Stimulated activated memory B cell treated with anti-CD40 and anti-IgM and Interleukin-4, amounts not matched to agents 10 μg/mL and 1 μg/mL and 100 μg/mL, for 72 hours (primary cell): ENCODE results near the gene NBEA.
A peak's percentile ranks its signal among the peaks of the same experiment; 100 is the strongest.
"Not testable (repeated sequence)": the region's sequence is repeated elsewhere in the genome, so short reads cannot be mapped to it uniquely, and the experiment has no call there.

Source experiments
- ATAC-seq: fragments of 150-1000 bp; cut with Tn5 transposase; 2 replicates; pipeline ENCODE4 v1.10.0; 2021
- H3K27ac Mint-ChIP-seq: one replicate; pipeline ENCODE4 v1.8.0; 2022; ENCODE audit warnings: mild to moderate bottlenecking, mixed read lengths
- H3K27me3 Mint-ChIP-seq: one replicate; pipeline ENCODE4 v1.8.0; 2022; ENCODE audit warnings: mixed read lengths
- H3K36me3 Mint-ChIP-seq: one replicate; pipeline ENCODE4 v1.8.0; 2022; ENCODE audit warnings: mixed read lengths
- H3K4me1 Mint-ChIP-seq: one replicate; pipeline ENCODE4 v1.8.0; 2022; ENCODE audit warnings: mixed read lengths
- H3K4me3 Mint-ChIP-seq: one replicate; pipeline ENCODE4 v1.8.0; 2022; ENCODE audit warnings: mild to moderate bottlenecking, moderate library complexity, mixed read lengths
- H3K9me3 Mint-ChIP-seq: one replicate; pipeline ENCODE4 v1.8.0; 2022; ENCODE audit warnings: mixed read lengths

NBEA gene

DNA sequence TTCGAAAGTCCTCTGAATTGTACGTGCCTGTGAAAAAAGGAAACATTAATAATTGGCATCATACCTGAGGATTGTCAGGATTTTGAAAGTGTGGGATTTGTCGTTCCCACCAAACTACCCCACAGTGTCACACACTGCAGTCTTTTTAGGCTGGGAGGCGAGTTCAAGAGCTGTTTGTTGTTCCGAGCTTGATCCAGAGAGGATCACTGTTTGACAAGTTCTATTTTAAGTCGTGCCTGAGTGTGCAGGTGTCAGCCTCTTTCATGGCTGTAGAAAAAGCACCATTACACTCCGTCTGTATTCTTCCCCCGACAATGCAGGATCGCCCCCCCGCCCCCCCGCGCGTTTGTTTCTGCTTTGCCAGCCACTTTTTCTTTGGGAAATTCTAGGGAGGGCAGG, 635 bp upstream of the NBEA start:
- H3K27me3 Mint-ChIP-seq: peaks cover 24% of the 10 kb centered on the region
- H3K9me3 Mint-ChIP-seq: no peaks in the 10 kb centered on the region
- H3K36me3 Mint-ChIP-seq: no peaks in the 10 kb centered on the region
- ATAC-seq: no peak
- peak overlapping the region; percentile 97 for H3K4me3 Mint-ChIP-seq
- no peak overlapping the region for H3K27ac Mint-ChIP-seq
- H3K4me1 Mint-ChIP-seq: peaks cover 14% of the 10 kb centered on the region

DNA sequence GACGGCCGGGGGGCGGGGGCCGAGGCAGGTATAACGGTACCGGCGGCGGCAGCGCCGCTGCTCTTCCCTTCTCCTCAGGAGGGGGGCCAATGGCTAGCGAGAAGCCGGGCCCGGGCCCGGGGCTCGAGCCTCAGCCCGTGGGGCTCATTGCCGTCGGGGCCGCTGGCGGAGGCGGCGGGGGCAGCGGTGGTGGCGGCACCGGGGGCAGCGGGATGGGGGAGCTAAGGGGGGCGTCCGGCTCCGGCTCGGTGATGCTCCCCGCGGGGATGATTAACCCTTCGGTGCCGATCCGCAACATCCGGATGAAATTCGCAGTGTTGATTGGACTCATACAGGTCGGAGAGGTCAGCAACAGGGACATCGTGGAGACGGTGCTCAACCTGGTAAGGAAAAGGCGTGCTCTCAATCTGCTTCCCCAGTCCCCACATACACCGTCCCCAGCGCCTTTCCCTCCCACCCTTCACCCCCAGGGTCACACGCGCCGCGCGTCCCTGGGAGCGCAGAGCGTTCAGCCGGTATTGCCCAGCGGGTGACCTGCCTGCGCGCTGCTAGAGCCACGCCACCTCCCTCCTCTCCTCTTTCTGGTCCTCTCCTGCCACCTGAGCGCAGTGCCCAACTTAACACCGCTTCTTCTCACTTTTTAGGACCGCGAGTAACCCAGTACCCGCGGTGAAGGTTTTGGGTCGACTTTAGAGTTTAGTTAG, 814 bp downstream of the NBEA start:
- Mint-ChIP-seq H3K4me3 (peak overlapping the region; percentile 97), H3K9me3 (no peaks in the 10 kb centered on the region), H3K36me3 (no peaks in the 10 kb centered on the region), H3K27me3 (peaks cover 20% of the 10 kb centered on the region), H3K27ac (peak overlapping the region; percentile 34), H3K4me1 (peaks cover 14% of the 10 kb centered on the region)
- peak; percentile 26 for ATAC-seq

DNA sequence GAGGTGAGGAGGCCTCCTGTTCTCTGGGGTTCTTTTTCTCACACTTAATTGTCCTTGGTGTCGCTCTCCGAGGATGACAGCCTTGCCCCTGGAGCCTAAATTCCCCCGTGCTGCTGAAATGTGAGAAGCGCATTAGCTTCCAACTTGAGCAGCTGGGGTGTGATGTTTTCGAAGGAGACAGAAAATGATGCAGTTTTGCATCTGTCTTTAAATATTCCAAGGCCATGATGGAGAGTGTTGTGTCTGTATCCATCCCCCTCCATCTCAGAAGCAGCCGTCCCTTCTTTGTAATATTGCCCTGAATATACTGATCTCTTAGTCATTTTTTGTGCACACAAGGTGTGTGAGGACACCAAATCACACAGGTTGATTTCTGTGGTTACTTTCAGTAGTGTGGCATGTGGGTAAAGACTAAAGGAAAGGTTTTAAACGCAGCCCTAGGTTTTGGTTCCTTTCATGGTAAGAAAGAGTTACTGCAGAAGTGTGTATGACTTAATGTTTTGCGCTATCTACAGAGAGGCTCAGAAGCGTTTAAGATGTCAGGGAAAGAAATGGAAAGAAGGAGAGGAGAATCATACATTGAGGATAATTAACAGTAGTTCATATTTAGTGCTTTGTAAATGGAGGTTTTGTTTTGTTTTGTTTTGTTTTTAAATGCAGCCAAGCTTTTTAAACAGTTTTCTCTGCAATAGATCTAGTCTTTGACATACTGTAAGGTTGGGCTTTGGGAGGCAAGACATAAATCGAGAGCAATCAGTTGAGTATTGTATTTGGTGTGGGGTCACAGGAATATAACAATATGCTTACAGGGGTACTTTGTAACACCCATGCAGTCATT, 1.6 kb downstream of the NBEA start:
- H3K4me3 Mint-ChIP-seq: peak overlapping the region; percentile 97
- H3K36me3 Mint-ChIP-seq: no peaks in the 10 kb centered on the region
- H3K9me3 Mint-ChIP-seq: no peaks in the 10 kb centered on the region
- H3K4me1 Mint-ChIP-seq: peaks cover 14% of the 10 kb centered on the region
- H3K27ac Mint-ChIP-seq: peak overlapping the region; percentile 34
- peaks cover 15% of the 10 kb centered on the region for H3K27me3 Mint-ChIP-seq
- ATAC-seq: no peak

DNA sequence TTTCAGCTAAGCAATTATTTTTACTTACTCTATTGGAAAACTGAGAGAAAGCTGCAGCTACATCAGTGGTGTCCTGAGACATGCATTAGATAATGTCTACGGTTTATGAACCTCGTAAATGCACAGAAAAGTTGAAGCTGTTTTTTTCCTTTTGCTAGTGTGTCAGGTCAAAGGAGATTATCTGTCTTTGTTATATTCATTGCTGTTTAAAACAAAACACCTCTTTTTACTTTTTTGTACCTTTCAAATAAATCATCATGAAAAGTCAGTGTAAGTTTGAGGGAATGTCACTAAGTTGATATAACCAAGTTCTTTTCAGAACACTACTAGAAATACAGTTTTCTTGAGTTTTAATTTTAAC, 2.2 kb downstream of the NBEA start:
- H3K27ac Mint-ChIP-seq: no peak overlapping the region
- H3K9me3 Mint-ChIP-seq: no peaks in the 10 kb centered on the region
- peaks cover 10% of the 10 kb centered on the region for H3K27me3 Mint-ChIP-seq
- ATAC-seq: no peak
- H3K4me1 Mint-ChIP-seq: peaks cover 14% of the 10 kb centered on the region
- no peaks in the 10 kb centered on the region for H3K36me3 Mint-ChIP-seq
- H3K4me3 Mint-ChIP-seq: no peak overlapping the region

DNA sequence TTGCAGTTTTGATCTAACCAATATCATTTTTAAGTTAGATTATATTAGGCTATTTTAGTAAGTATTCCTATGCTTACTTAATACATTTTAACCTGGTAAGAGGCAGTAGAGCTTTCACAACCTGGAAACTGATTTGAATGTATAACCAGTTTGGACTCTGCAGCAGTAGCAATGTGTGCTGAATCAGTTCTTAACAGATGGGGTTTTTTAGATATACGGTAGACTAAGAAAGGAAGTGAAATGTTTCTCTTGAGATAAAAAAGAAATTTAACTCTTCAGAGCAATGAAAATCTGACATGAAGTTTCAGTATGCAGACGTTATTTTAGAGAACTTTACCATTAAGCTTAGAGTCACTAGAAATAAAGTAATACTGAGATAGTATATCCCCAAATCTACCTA, 2.7 kb downstream of the NBEA start:
- no peak overlapping the region for H3K4me3 Mint-ChIP-seq
- H3K4me1 Mint-ChIP-seq: peaks cover 14% of the 10 kb centered on the region
- no peaks in the 10 kb centered on the region for H3K9me3 Mint-ChIP-seq
- no peak overlapping the region for H3K27ac Mint-ChIP-seq
- H3K36me3 Mint-ChIP-seq: no peaks in the 10 kb centered on the region
- ATAC-seq: no peak
- H3K27me3 Mint-ChIP-seq: peaks cover 10% of the 10 kb centered on the region

DNA sequence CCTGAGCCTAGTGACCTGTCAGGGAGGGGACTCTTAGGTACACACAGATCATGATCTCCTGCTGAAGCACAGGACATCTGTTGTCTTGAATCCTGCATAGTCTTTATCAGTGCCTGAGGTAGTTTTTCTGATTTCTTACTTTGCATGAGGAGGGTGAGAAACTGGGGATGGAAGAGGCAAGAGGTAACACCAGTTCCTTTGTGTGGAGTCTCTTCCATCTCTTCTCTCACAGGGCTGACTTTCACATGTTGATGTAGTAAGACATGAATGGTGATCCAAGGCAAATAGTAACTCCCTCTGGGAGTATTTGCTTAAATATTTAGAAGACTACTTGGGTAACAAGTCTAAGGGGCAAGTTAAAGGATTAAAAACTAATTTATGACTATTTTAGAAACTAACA, 9.5 kb downstream of the NBEA start:
- Mint-ChIP-seq H3K27me3 (no peaks in the 10 kb centered on the region), H3K27ac (no peak overlapping the region), H3K36me3 (peaks cover 6% of the 10 kb centered on the region), H3K9me3 (no peaks in the 10 kb centered on the region), H3K4me3 (no peak overlapping the region), H3K4me1 (no peaks in the 10 kb centered on the region)
- ATAC-seq: no peak

DNA sequence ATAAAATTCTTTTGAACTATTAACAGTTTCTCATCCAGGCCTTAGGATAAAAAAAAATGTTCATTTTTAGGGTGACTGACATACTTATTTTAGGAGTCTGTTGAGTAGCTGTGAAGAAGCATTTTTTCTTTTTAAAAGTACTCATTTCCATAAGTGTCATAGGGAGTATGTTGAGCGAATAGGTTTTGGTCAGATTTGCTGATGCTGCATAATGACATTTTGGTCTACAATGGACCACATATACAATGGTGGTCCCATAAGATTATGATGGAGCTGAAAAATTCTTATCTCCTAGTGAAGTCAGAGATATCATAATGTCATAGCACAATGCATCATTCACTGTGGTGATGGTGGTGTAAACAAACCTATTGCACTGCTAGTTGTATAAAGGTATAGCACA, 17.4 kb downstream of the NBEA start:
- no peak overlapping the region for H3K4me3 Mint-ChIP-seq
- peaks cover 6% of the 10 kb centered on the region for H3K4me1 Mint-ChIP-seq
- no peak overlapping the region for H3K27ac Mint-ChIP-seq
- no peaks in the 10 kb centered on the region for H3K9me3 Mint-ChIP-seq
- H3K36me3 Mint-ChIP-seq: no peaks in the 10 kb centered on the region
- ATAC-seq: no peak
- no peaks in the 10 kb centered on the region for H3K27me3 Mint-ChIP-seq

DNA sequence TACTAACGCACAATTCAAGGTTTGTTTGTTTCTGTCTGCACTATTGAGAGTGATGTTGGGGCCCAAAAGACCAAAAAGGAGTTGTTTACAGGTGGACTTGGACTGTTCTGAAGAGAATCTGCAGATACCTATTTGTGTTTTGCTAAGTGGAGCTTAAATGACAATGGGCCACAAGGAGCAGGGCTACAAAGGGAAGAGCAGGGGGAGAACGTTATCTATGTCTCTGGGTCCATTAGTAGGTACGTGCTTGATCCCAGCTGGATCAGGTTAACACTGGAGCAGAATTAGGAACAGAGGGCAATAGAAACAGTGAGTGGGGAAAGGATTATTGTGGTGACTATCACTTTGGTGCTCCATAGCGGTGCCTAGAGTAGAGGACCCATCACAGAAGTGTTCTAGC, 22.5 kb downstream of the NBEA start:
- Mint-ChIP-seq H3K4me1 (no peaks in the 10 kb centered on the region), H3K36me3 (no peaks in the 10 kb centered on the region), H3K27me3 (no peaks in the 10 kb centered on the region), H3K4me3 (no peak overlapping the region), H3K27ac (no peak overlapping the region), H3K9me3 (peaks cover 6% of the 10 kb centered on the region)
- no peak for ATAC-seq

DNA sequence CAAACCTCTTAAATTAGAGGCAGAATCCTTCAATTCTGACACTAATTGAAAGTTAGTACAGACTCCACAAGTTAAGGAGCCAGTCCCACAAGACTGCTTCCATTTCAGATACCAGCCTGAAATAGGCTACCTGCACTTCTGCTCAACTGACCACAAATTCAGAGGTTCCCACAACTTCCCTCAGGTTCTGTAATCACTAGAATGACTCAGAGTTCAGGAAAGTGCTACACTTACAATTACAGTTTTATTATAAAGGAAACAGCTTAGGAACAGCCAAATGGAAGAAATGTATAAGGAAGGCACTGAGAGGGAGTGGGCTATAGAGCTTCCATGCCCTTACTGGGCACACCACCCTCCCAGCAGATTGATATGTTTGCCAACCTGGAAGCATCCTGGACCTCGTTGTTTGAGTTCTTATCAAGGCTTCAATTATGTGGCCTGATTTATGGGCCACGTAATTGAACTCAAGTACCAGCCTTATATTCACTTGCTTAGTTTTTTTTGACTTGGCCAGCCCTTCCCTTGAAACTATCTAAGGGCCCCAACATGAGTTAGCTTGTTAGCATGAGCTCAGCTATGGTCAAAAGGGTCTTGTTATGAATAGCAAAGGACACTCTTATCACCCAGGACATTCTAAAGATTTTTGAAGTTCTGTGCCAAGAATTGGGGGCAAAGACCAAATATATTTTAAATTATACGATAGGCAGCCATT, 25.9 kb downstream of the NBEA start:
- Mint-ChIP-seq H3K27ac (no peak overlapping the region), H3K4me3 (no peak overlapping the region), H3K27me3 (no peaks in the 10 kb centered on the region), H3K36me3 (peaks cover 19% of the 10 kb centered on the region), H3K4me1 (no peaks in the 10 kb centered on the region), H3K9me3 (peaks cover 19% of the 10 kb centered on the region)
- no peak for ATAC-seq

DNA sequence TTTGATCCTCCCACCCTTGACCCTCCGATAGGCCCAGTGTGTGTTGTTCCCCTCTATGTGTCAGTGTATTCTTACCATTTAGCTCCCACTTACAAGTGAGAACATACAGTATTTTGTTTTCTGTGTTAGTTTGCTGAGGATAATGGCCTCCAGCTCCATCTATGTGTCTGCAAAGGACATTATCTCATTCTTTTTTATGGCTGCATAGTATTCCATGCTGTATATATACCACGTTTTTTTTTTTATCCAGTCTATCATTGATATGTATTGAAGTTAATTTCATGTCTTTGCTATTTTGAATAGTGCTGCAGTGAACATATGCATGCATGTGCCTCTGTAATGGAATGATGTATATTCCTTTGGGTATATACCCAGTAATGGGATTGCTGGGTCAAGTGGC, 27.5 kb downstream of the NBEA start:
- H3K36me3 Mint-ChIP-seq: peaks cover 25% of the 10 kb centered on the region
- not testable (repeated sequence) for H3K27me3 Mint-ChIP-seq, H3K27ac Mint-ChIP-seq, ATAC-seq, H3K4me3 Mint-ChIP-seq, H3K4me1 Mint-ChIP-seq
- peaks cover 19% of the 10 kb centered on the region for H3K9me3 Mint-ChIP-seq

DNA sequence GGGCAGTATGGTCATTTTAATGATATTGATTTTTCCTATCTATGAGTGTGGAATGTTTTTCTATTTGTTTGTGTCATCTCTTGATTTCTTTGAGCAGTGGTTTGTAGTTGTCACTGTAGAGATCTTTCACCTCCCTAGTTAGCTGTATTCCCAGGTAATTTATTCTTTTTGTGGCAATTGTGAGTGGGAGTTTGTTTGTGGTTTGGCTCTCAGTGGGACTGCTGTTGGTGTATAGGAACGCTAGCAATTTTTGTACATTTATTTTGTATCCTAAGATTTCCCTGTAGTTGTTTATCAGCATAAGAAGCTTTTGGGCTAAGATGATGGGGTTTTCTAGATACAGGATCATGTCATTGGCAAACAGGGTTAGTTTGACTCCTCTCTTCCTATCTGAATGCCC, 28.9 kb downstream of the NBEA start:
- Mint-ChIP-seq H3K36me3 (peaks cover 33% of the 10 kb centered on the region), H3K27me3 (no peaks in the 10 kb centered on the region), H3K4me3 (no peak overlapping the region), H3K9me3 (peaks cover 22% of the 10 kb centered on the region), H3K4me1 (no peaks in the 10 kb centered on the region), H3K27ac (no peak overlapping the region)
- ATAC-seq: no peak

DNA sequence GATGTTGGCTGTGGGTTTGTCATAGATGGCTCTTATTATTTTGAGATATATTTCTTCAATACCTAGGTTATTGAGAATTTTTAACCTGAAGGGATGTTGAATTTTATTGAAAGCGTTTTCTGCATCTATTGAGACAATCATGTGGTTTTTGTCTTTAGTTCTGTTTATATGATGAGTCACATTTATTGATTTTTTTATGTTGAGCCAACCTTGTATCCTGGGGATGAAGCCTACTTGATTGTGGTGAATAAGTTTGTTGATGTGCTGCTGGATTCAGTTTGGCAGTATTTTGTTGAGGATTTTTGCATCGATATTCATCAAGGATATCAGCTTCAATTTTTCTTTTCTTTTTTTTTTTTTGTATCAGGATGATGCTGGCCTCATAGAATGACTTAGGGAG, 29.4 kb downstream of the NBEA start:
- peaks cover 21% of the 10 kb centered on the region for H3K9me3 Mint-ChIP-seq
- H3K36me3 Mint-ChIP-seq: peaks cover 35% of the 10 kb centered on the region
- no peak overlapping the region for H3K4me3 Mint-ChIP-seq
- ATAC-seq: no peak
- no peaks in the 10 kb centered on the region for H3K27me3 Mint-ChIP-seq
- H3K4me1 Mint-ChIP-seq: no peaks in the 10 kb centered on the region
- no peak overlapping the region for H3K27ac Mint-ChIP-seq

DNA sequence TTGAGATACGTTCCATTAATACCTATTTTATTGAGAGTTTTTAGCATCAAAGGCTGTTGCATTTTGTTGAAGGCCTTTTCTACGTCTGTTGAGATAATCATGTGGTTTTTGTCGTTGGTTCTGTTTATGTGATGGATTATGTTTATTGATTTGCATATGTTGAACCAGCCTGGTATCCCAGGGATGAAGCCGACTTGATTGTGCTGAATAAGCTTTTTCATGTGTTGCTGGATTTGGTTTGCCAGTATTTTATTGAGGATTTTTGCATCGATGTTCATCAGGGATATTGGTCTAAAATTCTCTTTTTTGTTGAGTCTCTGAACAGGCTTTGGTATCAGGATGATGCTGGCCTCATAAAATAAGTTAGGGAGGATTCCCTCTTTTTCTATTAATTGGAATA, 43.1 kb downstream of the NBEA start:
- H3K4me1 Mint-ChIP-seq: not testable (repeated sequence)

DNA sequence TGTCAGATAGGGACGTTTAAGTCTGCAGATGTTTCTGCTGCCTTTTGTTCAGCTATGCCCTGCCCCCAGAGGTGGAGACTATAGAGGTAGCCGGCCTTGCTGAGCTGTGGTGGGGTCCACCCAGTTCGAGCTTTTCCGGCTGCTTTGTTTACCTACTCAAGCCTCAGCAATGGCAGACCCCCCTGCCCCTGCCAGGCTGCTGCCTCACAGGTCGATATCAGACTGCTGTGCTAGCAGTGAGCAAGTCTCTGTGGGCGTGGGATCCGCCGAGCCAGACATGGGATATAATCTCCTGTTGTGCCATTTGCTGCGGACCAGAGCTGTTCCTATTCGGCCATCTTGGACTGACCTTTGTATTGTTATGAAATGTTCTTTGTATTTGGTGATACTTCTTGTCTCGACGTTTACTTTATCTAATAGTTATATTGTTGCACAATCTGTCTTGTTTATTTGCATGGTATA, 46.3 kb downstream of the NBEA start:
- peaks cover 34% of the 10 kb centered on the region for H3K9me3 Mint-ChIP-seq
- H3K27ac Mint-ChIP-seq: no peak overlapping the region
- no peaks in the 10 kb centered on the region for H3K4me1 Mint-ChIP-seq
- ATAC-seq: no peak
- H3K36me3 Mint-ChIP-seq: peaks cover 45% of the 10 kb centered on the region
- no peaks in the 10 kb centered on the region for H3K27me3 Mint-ChIP-seq
- H3K4me3 Mint-ChIP-seq: no peak overlapping the region

More for the DNA sequence above, 43.1 kb downstream of the NBEA start:
- H3K27me3 Mint-ChIP-seq, ATAC-seq, H3K27ac Mint-ChIP-seq, H3K4me3 Mint-ChIP-seq: not testable (repeated sequence)
- H3K9me3 Mint-ChIP-seq: peaks cover 22% of the 10 kb centered on the region
- H3K36me3 Mint-ChIP-seq: peaks cover 32% of the 10 kb centered on the region

DNA sequence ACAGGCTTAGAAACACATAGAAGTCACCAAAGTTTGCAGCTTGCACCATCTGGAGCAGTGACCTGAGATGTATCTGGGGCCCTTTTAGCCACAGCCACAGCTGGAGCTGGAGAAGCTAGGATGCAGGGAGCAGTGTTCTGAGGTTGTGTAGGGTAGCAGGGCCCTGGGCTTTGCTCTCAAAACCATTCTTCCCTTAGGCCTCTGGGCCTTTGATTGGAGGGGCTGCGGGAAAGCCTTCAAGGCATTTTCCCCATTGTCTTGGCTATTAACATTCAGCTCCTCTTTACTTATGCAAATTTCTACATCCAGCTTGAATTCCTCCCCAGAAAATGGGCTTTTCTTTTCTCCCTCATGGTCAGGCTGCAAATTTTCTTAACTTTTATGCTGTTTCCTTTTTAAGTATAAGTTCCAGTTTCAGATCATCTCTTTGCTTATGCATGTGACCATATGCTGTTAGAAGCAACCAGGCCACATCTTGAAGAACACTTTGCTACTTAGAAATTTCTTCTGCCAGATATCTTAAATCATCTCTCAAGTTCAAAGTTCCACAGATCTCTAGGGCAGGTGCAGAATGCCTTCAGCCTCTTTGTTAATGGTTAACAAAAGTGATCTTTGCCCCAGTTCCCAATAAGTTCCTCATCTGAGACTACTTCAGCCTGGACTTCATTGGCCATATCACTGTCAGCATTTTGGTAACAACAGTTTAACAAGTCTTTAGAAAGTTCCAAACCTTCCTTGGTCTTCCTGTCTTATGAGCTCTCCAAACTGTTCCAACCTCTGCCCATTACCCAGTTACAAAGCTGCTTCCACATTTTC, 48.5 kb downstream of the NBEA start:
- peaks cover 34% of the 10 kb centered on the region for H3K9me3 Mint-ChIP-seq
- no peak overlapping the region for H3K4me3 Mint-ChIP-seq
- H3K4me1 Mint-ChIP-seq: no peaks in the 10 kb centered on the region
- H3K27me3 Mint-ChIP-seq: no peaks in the 10 kb centered on the region
- peaks cover 45% of the 10 kb centered on the region for H3K36me3 Mint-ChIP-seq
- no peak overlapping the region for H3K27ac Mint-ChIP-seq
- no peak for ATAC-seq
